Naive thymus-derived CD4-positive, alpha-beta T cell (primary cell): ENCODE measurements around the gene CNOT4. TPM values are rescaled to one million over a fixed set of nuclear protein-coding genes. Genes with fewer than 3 reads are reported as not detected.

Experiments used
- ATAC-seq: fragments of 150-1000 bp; cut with Tn5 transposase; 2 replicates; pipeline ENCODE4 v1.10.0; 2021; ENCODE audit warnings: mild to moderate bottlenecking, moderate library complexity
- CTCF ChIA-PET: fragments of 350-600 bp; sonication (Branson Sonifier 250); formaldehyde crosslinking; loops from one replicate; lab custom pipeline; 2021; ENCODE audit warnings: antibody characterized with exemption; lab: Charles Lee
- POLR2A ChIA-PET: fragments of 350-600 bp; sonication (Branson Sonifier 250); formaldehyde crosslinking; loops from one replicate; lab custom pipeline; 2021; ENCODE audit warnings: antibody characterized with exemption, inconsistent platforms; lab: Charles Lee
- DNase-seq, 9 donors: peaks; one replicate each; pipeline versions ENCODE4 v3.0.0 to v3.0.0-alpha.2; 2020 to 2022; ENCODE audit warnings: mixed read lengths in 1 of 9
- H3K27ac ChIP-seq: one replicate; pipeline ENCODE4 v1.7.0; 2013; ENCODE audit warnings: mild to moderate bottlenecking, low read depth, low read length, moderate library complexity
- H3K27me3 ChIP-seq, 2 donors: one replicate each; pipeline ENCODE4 v1.7.0; 2013; ENCODE audit warnings: low read length in 2 of 2, mild to moderate bottlenecking in 2 of 2, moderate library complexity in 2 of 2; ENCODE audit not compliant: control insufficient read depth in 2 of 2, insufficient read depth in 2 of 2
- H3K36me3 ChIP-seq, 3 experiments: 1 replicate in 2 of 3; 2 replicates in 1 of 3; pipeline ENCODE4 v1.7.0; 2013; ENCODE audit warnings: low read length in 3 of 3, mild to moderate bottlenecking in 3 of 3, moderate library complexity in 1 of 3; ENCODE audit not compliant: insufficient read depth in 3 of 3, control insufficient read depth in 2 of 3
- H3K4me1 ChIP-seq, 2 donors: one replicate each; pipeline ENCODE4 v1.7.0; 2013; ENCODE audit warnings: low read length in 2 of 2, mild to moderate bottlenecking in 2 of 2, moderate library complexity in 1 of 2; ENCODE audit not compliant: control insufficient read depth in 2 of 2, insufficient read depth in 2 of 2
- H3K4me3 ChIP-seq: 2 replicates; pipeline ENCODE4 v1.7.0; 2013; ENCODE audit warnings: mild to moderate bottlenecking, low read length
- H3K9me3 ChIP-seq, 3 experiments: 1 replicate in 2 of 3; 2 replicates in 1 of 3; pipeline ENCODE4 v1.7.0; 2013; ENCODE audit warnings: low read length in 3 of 3; ENCODE audit not compliant: control insufficient read depth in 2 of 3
- H3K27ac Mint-ChIP-seq, 9 donors: one replicate each; pipeline ENCODE4 v1.8.0; 2020 to 2022; ENCODE audit warnings: mixed read lengths in 9 of 9, mild to moderate bottlenecking in 8 of 9, moderate library complexity in 5 of 9, inconsistent platforms in 2 of 9
- H3K27me3 Mint-ChIP-seq, 5 donors: one replicate each; pipeline ENCODE4 v1.8.0; 2021 to 2022; ENCODE audit warnings: mixed read lengths in 5 of 5, mild to moderate bottlenecking in 1 of 5
- H3K36me3 Mint-ChIP-seq, 5 donors: one replicate each; pipeline ENCODE4 v1.8.0; 2020 to 2022; ENCODE audit warnings: mixed read lengths in 5 of 5, mild to moderate bottlenecking in 3 of 5, inconsistent platforms in 1 of 5
- H3K4me1 Mint-ChIP-seq, 7 donors: one replicate each; pipeline ENCODE4 v1.8.0; 2020 to 2022; ENCODE audit warnings: mixed read lengths in 7 of 7, mild to moderate bottlenecking in 3 of 7, inconsistent platforms in 1 of 7
- H3K4me3 Mint-ChIP-seq, 10 donors: one replicate each; pipeline ENCODE4 v1.8.0; 2020 to 2022; ENCODE audit warnings: mild to moderate bottlenecking in 10 of 10, mixed read lengths in 10 of 10, moderate library complexity in 6 of 10, inconsistent platforms in 2 of 10
- H3K9me3 Mint-ChIP-seq, 11 donors: one replicate each; pipeline ENCODE4 v1.8.0; 2020 to 2022; ENCODE audit warnings: mixed read lengths in 11 of 11, mild to moderate bottlenecking in 4 of 11, inconsistent platforms in 1 of 11, moderate library complexity in 1 of 11
- intact Hi-C, 2 donors: fragments of 100-400 bp; cut with micrococcal nuclease; formaldehyde crosslinking; loops; one replicate each; pipeline ENCODE4 v1.15.1; 2023
- polyA plus RNA-seq, 2 donors: library from polyadenylated mRNA; unstranded; fragments of 300-500 nt; fragmentation: Illumina TruSeq; gene quantifications; one replicate each; pipeline ENCODE4 v1.2.3, GENCODE V29; 2021
- total RNA-seq, 6 experiments: library from RNA in 5 of 6; stranded (reverse) in 5 of 6; gene quantifications; 1 replicate in 5 of 6; 2 replicates in 1 of 6; pipeline ENCODE4 v1.2.3 and lab custom pipeline; 2021 to 2026

The CNOT4 gene
- total and polyA plus RNA-seq, 7 experiments from 2014 or later: 15.5 to 39.4 (median 36.3) TPM

DNA sequence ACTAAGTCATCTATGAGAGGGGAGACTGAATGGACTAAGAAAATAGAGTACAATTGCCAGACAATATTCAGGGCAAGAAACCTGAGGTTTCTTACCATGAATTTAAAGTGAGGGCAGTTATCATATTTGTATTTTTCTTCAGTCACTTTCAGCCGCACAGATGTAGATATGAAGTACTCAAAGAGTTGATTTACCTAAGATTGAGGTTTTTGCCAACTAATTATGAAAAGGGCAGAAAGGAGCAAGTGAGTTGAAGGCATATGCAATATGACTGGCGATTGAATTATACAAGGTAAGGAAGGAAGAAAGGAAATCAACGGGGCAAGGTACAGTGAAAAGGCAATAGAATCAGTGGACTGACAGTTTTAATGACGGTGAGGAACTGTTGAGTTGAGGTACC, 17.8 kb downstream of the CNOT4 start:
- CTCF ChIA-PET: no interaction called here
- H3K9me3 ChIP-seq: no peaks in the 10 kb centered on the region
- Mint-ChIP-seq H3K9me3 (no peaks in the 10 kb centered on the region), H3K4me1 (peaks cover 4 to 28% (median 25%) of the 10 kb centered on the region in 7 donors), H3K36me3 (peaks cover 0 to 9% (median 4%) of the 10 kb centered on the region in 5 donors), H3K4me3 (no peak overlapping the region), H3K27ac (no peak overlapping the region), H3K27me3 (no peaks in the 10 kb centered on the region)
- DNase-seq (no peak), ATAC-seq (no peak)
- H3K4me1 ChIP-seq: peaks cover 0 to 3% of the 10 kb centered on the region in 2 donors
- intact Hi-C loops: no loop called here
- POLR2A ChIA-PET: no interaction called here
- no peak overlapping the region for H3K4me3 ChIP-seq
- H3K27ac ChIP-seq: no peak overlapping the region
- H3K27me3 ChIP-seq: no peaks in the 10 kb centered on the region
- no peaks in the 10 kb centered on the region for H3K36me3 ChIP-seq

DNA sequence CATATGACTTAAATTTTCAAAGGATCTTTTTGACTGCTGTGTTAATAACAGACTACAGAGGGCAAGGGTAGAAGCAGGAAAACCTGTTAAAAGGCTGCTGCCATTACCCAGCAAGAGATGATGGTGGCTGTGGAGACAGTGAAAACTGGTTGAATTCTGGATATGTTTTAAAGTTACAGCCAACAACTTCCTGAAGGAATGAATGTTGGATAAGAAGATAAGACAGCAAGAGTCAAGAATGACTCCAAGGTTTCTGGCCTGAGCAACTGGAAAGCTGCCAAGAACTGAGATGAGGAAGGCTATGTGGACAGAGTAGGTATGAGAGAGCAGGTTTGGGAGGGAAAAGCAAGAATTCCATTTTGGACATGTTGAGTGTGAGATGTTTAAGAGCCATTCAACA, 19.1 kb downstream of the CNOT4 start:
- Mint-ChIP-seq H3K27me3 (no peaks in the 10 kb centered on the region), H3K9me3 (no peaks in the 10 kb centered on the region), H3K36me3 (peaks cover 0 to 10% (median 4%) of the 10 kb centered on the region in 5 donors), H3K27ac (no peak overlapping the region), H3K4me1 (peaks cover 0 to 32% (median 28%) of the 10 kb centered on the region in 7 donors), H3K4me3 (no peak overlapping the region)
- ChIA-PET POLR2A (no interaction called here), CTCF (no interaction called here)
- Histone ChIP-seq H3K27me3 (no peaks in the 10 kb centered on the region), H3K27ac (no peak overlapping the region), H3K4me1 (peaks cover 0 to 3% of the 10 kb centered on the region in 2 donors), H3K4me3 (no peak overlapping the region), H3K9me3 (no peaks in the 10 kb centered on the region), H3K36me3 (no peaks in the 10 kb centered on the region)
- intact Hi-C loops: loop anchor here in 1 of 2 donors (1.0 kb wide), 1 partner anchor 10 kb away; no protein-coding TSS in a partner anchor
- no peak for ATAC-seq
- no peak for DNase-seq

DNA sequence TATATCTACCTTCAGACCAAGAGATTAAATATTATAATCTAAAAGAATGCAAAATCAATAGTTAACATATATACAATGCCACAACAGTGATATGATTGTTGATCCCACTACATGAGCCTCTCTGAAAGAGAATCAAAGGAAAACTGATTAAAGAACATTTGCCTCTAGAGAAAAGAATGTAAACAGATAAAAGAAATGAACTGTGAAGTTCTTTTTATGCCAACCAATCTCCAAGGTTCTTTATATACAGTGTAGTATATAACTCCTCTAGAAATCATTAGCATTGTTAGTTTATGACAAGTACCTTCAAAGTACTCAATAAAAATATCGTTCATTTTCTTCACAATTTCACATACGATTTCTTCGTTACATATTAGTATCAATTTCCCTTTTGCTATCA, 20.1 kb downstream of the CNOT4 start:
- CTCF ChIA-PET: no interaction called here
- Histone ChIP-seq H3K4me3 (no peak overlapping the region), H3K27ac (no peak overlapping the region), H3K4me1 (peaks cover 0 to 3% of the 10 kb centered on the region in 2 donors), H3K36me3 (peaks cover 0 to 4% (median 0%) of the 10 kb centered on the region in 3 experiments), H3K27me3 (no peaks in the 10 kb centered on the region), H3K9me3 (no peaks in the 10 kb centered on the region)
- Mint-ChIP-seq H3K9me3 (no peaks in the 10 kb centered on the region), H3K27me3 (no peaks in the 10 kb centered on the region), H3K36me3 (peaks cover 0 to 20% (median 5%) of the 10 kb centered on the region in 5 donors), H3K4me1 (peaks cover 0 to 35% (median 32%) of the 10 kb centered on the region in 7 donors), H3K4me3 (no peak overlapping the region), H3K27ac (no peak overlapping the region)
- POLR2A ChIA-PET: no interaction called here
- intact Hi-C loops: loop anchor here in 1 of 2 donors (1.0 kb wide), 1 partner anchor 11 kb away; no protein-coding TSS in a partner anchor
- no peak for DNase-seq
- ATAC-seq: no peak

DNA sequence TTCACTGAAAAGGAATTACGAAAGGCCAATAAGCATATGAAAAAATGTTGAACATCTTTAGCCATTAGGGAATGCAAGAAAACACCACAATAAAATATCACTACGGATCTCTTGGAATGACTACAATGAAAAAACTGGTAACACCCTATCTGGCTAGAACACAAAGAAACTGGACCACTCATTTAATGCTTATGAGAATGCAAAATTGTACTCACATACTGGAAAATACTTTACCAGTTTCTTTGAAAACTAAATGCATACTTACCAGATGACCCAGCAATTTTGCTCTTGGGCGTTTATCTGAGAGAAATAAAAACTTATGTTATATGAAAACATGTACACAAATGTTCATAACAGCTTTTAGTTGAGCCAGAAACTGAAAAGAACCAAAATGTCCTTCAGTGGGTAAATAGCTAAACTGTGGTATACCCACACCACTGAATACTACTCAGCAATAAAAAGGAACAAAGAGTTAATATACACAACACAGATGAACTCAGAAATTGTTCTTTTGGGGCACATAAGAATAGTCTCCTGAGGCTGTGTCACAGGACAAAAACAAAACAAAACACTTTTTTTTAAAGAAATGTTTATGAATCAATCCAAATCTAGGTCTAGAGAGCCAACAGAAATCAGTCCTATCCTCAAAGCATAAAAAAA, 23.5 kb downstream of the CNOT4 start:
- H3K9me3 Mint-ChIP-seq: no peaks in the 10 kb centered on the region
- ATAC-seq: no peak
- DNase-seq: no peak
- ChIA-PET POLR2A (no interaction called here), CTCF (no interaction called here)
- Histone ChIP-seq H3K9me3 (no peaks in the 10 kb centered on the region), H3K4me1 (peaks cover 0 to 5% of the 10 kb centered on the region in 2 donors), H3K27ac (no peak overlapping the region), H3K4me3 (no peak overlapping the region), H3K36me3 (peaks cover 0 to 4% (median 0%) of the 10 kb centered on the region in 3 experiments), H3K27me3 (no peaks in the 10 kb centered on the region)
- H3K4me1 Mint-ChIP-seq: peaks cover 1 to 56% (median 36%) of the 10 kb centered on the region in 7 donors
- H3K27me3 Mint-ChIP-seq: no peaks in the 10 kb centered on the region
- H3K4me3 Mint-ChIP-seq: peak overlapping the region in 1 of 10 donors; percentile 21
- peak overlapping the region in 4 of 9 donors; percentile 4 to 58 (median 40) for H3K27ac Mint-ChIP-seq
- intact Hi-C loops: no loop called here
- H3K36me3 Mint-ChIP-seq: peaks cover 0 to 31% (median 6%) of the 10 kb centered on the region in 5 donors

DNA sequence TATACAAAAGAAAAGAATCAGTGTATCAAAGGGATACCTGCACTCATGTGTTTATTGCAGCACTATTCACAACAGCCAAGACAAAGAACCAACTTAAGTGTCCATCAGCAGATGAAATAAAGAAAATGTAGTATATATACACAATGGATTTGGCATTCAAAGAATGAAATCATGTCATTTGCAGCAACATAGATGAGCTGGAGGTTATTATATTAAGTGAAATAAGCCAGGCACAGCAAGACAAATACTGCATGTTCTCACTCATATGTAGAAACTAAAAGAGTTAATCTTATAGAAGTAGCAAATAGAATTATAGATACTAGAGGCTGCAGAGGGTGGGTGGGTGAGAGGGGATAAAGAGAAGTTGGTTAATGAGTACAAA, 28.3 kb downstream of the CNOT4 start:
- no peaks in the 10 kb centered on the region for H3K27me3 ChIP-seq
- POLR2A ChIA-PET: no interaction called here
- H3K4me1 ChIP-seq: peaks cover 0 to 15% of the 10 kb centered on the region in 2 donors
- Mint-ChIP-seq H3K4me1 (peaks cover 9 to 64% (median 48%) of the 10 kb centered on the region in 7 donors), H3K27ac (peak overlapping the region in 2 of 9 donors; percentile 6 to 44), H3K36me3 (peaks cover 0 to 50% (median 22%) of the 10 kb centered on the region in 5 donors), H3K9me3 (no peaks in the 10 kb centered on the region), H3K27me3 (no peaks in the 10 kb centered on the region), H3K4me3 (peak overlapping the region in 2 of 10 donors; percentile 3 to 41)
- DNase-seq: no peak
- H3K27ac ChIP-seq: no peak overlapping the region
- intact Hi-C loops: no loop called here
- CTCF ChIA-PET: interaction anchor here (0.7 kb wide), 1 partner anchor 15 kb away, joined by 3 read pairs; no protein-coding TSS in a partner anchor
- H3K9me3 ChIP-seq: no peaks in the 10 kb centered on the region
- peaks cover 0 to 4% (median 0%) of the 10 kb centered on the region in 3 experiments for H3K36me3 ChIP-seq
- ATAC-seq: no peak
- H3K4me3 ChIP-seq: no peak overlapping the region

DNA sequence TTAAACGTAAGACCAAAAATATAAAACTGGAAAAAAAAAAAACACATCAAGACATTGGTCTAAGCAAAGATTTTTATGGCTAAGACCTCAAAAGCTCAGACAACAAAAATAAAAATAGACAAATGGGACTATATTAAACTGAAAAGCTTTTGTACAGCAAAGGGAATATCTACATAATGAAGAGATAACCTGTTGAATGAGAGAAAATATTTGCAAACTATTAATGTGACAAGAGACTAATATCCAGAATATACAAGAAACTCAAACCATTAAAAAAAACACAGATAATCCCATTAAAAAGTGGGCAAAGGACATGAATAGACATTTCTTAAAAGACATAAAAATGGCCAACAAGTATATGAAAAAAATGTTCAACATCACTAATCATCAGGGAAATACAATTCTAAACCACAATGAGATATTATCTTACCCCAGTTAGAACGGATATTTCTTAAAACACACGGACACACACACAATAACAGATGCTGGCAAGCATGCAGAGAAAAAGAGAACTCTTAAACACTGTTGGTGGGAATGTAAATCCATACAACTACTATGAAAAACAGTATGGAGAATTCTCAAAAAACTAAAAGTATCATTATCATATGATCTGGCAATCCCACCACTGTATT, 28.8 kb downstream of the CNOT4 start:
- H3K27ac Mint-ChIP-seq: peak overlapping the region in 3 of 9 donors; percentile 6 to 44 (median 34)

More for the DNA sequence above, 28.8 kb downstream of the CNOT4 start:
- POLR2A ChIA-PET: no interaction called here
- CTCF ChIA-PET: no interaction called here
- Histone ChIP-seq H3K9me3 (no peaks in the 10 kb centered on the region), H3K4me1 (peaks cover 0 to 15% of the 10 kb centered on the region in 2 donors), H3K36me3 (peaks cover 0 to 4% (median 0%) of the 10 kb centered on the region in 3 experiments), H3K27me3 (no peaks in the 10 kb centered on the region), H3K4me3 (no peak overlapping the region), H3K27ac (no peak overlapping the region)
- intact Hi-C loops: no loop called here
- ATAC-seq (no peak), DNase-seq (no peak)
- no peaks in the 10 kb centered on the region for H3K9me3 Mint-ChIP-seq
- peaks cover 0 to 51% (median 22%) of the 10 kb centered on the region in 5 donors for H3K36me3 Mint-ChIP-seq
- H3K4me1 Mint-ChIP-seq: peaks cover 9 to 60% (median 45%) of the 10 kb centered on the region in 7 donors
- no peaks in the 10 kb centered on the region for H3K27me3 Mint-ChIP-seq
- H3K4me3 Mint-ChIP-seq: peak overlapping the region in 1 of 10 donors; percentile 41
